ENCODE measurements around the gene PITX1.

PITX1 gene

DNA sequence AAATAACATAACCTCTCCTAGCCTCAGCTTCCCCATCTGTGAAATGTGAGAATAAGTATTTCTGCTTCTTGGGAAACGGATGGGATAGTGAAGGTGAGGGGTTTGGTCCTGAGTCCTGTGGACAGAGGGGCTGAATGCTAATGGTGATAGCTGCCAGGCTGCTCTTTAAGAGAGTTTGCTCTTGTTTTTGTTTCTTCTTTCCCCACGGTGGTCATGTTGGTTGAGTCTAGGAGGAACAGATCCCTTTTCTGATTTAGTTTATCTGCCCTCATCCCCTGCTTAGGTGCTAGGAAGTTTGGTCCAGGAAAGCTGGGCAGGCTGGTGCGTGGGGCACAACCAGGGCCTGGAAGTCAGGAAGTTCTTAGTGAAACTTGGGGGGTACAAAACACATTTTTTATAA lies 7.7 kb upstream of the PITX1 start:
- no peak for DNase-seq (ENCODE audit: low read depth, low spot score)

DNA sequence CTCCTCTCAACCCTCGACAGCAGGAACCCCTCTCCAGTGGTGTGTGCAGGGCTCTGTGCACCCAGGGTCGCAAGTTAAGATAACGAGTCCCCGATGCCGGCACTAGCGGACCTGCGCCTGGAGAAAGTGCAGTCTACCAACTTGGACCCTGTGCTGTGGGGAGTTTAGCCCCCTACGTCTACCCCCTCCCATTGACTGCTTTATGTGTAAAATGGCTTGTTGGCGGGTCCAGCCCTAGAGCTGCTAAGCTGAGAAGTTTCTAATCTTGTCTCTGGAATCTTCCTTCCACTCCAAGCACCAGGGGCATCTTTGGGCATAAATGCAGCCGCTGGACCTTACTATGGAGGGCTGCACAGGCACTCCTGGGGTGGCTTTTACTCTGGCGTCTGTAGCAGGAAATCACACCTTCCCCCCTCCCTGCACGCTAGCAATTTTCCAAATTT lies 7.1 kb upstream of the PITX1 start:
- no peak for DNase-seq (ENCODE audit: low read depth, low spot score)

DNA sequence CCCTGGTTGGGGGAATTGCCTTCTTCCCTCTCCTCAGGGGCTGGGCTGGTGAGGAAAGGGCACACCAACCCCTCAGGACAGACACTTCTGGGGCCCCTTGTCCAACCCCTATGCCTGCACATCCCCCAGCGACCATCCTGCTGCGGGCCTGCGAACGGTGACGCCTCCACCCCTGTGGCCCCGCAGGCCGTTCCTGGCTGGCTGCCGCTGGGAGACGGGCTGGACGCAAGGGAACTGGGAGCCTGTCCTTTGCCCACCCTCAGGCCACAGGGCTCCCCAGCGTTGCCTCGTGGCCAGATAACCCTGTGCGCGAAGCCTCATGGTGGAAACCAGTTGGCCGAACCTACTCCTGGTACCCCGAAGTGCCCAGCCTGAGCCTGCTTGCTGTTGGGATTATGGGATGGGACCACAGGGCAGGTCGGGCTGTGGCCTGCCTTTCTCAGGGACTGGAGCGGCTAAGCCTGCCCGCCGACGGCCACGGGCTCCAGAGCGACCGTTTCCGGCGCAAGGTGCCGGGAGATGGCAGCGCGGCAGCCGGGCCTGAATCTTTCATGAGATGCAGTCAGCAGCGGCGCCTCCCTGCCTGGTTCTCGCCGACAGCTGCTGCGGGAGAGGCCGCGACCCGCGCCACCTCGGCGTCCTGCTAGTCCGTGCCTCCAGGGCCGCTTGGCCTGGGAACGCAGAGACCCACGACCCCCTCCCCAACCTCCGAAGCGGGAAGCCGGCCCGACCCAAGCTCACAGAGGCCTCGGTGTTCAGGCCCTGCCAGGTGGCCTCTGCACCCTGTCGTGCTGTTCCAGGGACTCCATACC lies 6.5 kb upstream of the PITX1 start:
- no peak for DNase-seq (ENCODE audit: low read depth, low spot score)

DNA sequence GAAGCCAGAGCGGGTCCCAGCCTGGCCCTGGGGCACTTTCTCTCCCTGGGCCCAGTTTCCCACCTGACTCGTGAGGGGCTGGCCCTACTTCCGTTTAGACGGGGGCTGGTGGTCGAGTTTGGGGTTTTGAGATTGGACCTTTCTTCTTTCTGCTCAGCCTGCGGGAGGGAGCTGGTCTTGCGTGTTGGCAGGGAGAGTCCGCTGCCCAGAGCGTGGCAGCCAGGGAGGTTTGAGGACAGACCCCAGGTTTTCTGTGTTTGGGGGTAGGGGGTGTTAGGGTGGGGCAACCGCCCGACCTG lies 6.0 kb upstream of the PITX1 start:
- no peak for DNase-seq (ENCODE audit: low read depth, low spot score)

DNA sequence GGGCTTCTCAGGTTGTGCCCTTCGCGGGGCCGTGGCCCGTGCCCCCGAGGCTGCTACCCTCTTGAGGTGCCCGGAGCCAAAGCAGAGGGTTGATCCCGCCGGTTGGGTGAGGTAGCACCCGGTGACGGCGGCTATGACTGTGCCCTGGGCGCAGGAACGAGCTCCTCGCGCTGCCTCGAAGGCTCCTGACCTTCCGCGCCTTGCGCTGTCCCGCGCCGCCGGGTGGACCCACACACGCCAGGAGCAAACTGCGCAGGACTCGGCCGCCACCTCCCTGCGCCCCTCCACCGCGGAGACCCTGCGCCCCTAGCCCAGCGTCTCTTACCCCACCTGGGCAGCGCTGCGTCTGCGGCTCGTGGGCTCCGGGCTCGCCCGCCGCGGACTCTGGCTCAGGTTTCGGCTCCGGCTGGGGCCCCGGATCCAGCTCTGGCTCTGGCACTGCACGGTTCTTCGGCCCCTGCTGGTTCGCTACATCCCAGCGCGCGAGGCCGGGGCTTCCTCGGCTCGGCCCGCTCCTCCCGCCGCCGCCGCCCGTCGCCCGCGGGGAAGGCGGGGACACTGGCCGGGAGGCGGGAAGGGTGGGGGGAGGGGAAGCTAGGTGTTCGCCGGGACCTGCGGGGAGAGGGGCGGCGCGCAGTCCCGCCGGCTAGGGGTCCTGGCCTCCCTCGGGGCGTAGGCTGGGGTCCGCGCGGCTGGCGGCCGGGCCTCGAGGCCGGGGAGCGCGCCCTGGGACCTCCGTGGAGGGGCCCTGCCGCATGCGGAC lies 5.4 kb upstream of the PITX1 start:
- DNase-seq (ENCODE audit: low read depth, low spot score) = no peak

DNA sequence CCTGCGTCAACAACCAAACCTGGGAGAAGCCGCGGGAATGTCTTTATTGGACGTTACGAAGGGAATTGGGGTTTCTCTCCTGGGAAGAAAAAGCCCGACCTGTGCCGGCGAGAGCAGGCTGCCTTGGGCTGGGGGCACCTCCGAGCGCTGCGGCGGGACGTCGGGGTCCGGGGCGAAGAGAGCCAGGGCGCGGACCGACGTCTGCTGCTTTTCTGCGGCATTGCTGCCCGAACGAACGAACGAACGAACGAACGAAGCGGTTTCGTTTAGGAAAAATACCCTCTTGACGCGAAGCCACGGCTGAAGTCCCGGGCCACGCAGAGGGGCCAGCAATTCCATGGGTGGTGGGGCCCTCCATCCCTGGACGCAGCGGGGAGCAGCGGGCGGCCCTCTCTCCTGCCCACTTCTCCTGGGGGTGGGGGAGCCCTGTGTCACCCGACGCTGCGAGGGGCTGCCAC lies 4.8 kb upstream of the PITX1 start:
- DNase-seq (ENCODE audit: low read depth, low spot score) = no peak

DNA sequence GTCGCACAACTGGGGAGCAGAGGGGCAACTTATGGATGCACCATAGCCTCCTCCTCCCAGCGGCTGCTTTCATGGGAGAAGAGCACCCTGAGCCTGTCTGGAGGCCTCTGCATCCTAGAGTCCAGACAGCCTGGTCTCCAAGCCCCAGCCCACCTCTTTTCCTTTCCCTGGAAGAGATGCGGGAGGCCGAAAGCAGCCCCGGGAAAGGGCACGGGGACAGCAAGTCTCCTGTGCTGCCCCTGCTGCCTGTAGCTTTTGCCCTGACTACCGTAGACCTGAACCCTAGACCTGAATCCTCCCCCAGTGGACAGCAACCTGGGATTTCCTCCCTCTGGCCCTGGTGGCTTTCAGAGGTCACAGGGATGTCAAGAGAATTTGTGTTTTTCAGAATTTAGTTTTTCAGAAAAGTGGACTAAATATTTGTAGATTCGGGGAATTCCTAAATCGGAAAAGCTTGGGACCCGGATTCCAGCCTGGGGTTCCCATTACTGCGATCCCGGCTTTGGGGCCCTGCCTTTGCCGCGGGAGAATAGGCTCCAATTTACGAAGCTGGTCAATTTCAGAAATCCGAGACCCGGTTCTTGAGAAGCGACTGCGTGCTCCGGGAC lies 4.3 kb upstream of the PITX1 start:
- DNase-seq (ENCODE audit: low read depth, low spot score) = no peak

DNA sequence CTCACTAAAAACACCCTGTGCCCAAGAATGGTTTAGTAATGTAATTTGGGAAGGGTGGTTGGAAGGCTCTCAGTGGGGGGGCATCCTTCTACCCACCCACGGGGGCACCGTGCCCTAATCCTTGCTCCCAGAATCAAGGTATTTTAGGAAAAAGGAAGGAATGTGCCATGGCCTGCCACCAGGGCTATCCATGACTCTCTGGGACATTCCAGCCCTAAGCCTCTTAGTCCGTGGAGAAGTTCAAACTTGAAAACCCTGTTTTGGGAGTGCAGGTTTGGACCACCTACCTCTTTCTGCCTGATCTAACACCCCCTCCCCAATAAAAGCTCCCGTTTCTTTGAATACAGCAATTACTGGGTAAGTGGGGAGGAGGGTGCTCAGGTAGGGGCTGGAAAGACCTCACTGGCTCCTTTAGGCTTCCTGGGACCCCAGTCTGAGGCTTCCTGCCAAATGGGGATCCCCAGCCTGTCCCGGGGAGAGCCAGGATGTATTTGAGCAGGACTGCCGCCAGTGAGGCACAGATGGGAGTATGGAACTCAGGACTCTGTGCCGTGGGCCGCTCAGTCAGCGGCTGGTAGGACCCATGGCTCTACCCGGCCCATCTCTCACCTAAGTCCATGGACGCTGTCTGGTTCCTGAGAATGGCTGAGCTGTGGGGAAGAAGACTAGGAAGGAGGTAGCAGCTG lies 3.6 kb upstream of the PITX1 start:
- DNase-seq (ENCODE audit: low read depth, low spot score) = no peak

DNA sequence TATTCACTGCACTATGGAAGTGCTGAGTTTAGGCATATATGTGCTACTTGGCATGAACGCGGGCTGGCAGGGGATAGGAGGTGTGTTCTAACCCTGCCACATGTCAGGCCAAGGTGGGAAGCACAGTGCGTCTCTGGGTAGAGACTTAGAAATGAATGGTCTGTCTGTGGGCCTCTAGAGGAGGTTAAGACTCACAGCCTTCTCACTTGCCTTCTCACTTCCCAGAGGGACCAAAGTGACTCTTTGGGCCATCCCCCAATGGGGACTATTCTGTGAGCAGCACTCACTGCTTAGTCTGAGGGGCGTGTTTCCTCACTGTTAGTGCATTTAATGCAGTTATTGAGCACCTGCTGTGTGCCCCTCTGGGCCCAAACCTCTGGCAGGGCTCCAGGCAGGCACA lies 2.4 kb upstream of the PITX1 start:
- DNase-seq (ENCODE audit: low read depth, low spot score) = no peak

DNA sequence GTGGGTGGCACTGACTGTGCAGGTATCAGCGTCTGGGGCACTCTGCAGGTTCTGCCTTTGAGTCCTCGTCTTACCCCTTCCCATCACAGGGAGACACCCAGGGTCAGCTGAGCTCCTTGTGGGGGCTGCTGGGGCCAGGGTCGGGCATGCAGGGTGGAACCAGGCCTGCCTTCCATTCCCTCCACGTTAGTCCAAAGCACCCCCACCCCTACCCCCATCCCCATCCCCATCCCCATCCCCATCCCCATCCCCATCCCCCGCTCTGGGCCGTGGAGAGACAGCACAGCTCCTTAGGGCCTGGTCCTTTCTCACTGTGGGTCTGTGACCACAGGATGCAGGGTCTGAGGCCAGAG lies 1.6 kb upstream of the PITX1 start:
- DNase-seq (ENCODE audit: low read depth, low spot score) = no peak

DNA sequence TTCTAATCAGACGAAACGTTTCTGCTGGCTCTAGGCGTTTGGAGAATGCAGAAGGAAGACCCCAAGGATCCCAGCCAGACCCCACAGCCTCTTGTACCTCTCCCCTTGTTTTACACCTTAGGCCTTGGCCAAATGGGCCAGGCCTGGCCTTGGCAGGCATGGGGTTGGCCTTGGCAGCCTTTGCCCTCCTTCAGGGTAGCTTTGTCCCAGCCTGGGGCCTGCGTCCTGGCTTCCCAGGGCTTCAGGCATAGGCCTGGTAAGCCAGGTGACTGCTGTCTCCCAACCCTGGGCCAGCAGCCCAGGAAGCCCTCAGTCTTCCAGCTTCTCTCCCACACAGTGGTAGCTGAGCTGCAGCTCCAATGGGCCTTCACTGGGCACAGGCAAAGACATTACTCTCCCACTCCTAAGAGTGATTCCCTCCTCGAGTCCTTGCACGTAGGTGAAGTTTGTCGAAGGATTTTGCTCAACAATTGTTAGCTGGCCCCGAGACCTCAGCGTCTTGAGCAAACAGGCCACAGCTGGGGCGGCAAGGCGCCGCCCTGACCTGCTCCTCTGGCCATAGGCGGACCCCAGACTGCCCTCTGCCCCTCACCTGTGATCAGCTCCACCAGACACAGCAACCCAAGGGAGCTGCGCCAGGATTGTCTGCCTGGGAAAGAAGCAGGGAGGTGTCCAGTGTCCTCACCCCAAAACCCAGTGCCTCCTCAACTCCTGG lies 1.1 kb upstream of the PITX1 start:
- DNase-seq (ENCODE audit: low read depth, low spot score) = no peak

DNA sequence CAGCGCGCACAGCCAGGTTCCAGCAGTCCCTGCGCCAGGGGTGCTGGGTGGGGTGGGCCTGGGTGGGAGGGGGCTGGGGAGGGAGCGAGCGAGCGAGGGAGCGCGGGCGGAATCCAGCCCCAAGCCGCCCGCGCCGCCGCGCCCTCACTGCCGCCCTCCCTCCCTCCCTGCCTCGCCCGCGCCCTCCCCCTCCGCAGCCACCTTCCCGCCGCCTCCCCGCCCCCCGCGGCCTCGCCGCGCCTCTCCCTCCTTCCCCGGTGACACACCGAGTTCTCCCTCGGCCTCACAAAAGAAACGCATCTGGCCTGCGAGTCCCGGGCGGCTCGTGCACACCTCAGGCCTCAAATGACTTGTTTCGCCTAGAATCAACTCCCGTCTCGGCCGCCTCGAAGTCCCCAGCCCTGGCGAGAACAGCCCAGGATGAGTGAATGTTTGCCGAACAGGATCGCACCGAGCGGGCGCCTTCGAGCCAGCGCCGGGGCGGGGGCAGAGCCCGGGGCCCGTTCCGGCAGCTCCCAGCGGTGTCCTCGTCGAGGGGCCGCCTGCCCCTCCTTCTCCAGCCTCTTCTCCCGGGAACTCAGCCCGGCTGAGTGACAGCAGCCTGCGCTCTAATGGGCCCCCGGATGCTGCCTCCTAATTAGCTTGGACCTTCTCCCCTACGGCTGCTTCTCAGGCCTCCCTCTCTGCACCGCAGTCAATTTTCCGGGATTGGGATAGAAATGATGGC lies 371 bp upstream of the PITX1 start:
- DNase-seq (ENCODE audit: low read depth, low spot score) = no peak

DNA sequence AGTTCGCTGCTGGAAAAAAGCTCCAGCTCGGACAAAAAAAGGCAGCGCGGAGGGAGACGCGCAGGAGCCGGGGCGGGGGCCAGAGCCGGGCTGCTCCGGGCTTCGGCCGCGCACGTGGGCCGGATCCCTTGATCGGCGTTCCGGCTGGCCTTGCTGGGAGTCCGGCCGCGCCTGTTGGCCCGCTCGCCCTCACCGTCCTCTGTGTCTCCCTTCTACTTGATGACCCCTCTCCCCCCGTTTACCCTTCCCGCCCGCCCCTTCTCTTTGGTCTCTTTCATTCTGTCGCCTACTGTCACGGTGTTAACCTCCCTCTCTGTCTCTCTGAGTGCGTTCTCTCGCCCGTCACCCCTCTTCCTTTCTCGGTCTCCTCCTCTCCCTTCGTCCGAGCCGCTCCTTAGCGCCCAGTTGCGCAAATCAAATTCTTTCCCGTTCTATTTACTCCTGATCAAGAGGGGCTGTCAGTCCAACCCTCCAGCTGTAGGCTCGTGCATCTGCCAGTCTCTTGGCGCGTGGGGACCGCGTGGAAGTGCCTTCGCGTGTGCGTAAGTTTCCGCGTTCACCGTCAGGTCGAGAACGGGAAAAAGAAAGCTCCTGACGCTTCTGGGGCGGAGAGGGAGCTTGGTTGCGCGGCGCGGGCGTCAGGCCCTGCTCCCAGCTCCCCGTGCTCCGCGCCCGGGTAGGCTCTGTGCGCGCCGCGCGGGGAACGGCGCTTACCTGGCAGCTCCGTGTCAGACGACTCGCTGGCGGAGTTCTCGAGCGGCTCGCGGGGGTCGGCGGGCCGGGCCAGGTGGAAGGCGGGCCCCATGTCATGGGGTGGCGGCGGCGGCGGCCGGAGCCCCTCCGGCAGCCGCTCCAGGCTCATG lies 798 bp downstream of the PITX1 start:
- no peak for DNase-seq (ENCODE audit: low read depth, low spot score)

DNA sequence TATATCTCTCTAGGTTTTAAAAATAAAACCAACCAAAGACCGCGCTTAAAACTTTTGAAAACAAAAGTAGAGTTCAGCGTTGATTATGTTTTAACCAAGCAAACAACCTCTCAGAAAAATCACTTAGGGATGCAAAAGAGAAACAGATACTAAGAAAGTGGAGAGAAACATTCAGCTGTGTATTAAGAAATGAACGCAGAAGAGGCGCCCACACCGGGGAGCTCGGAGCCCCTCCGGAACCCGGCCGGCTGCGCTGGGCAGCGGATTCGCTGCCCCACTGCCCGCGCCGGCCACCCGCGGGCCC lies 1.4 kb downstream of the PITX1 start:
- no peak for DNase-seq (ENCODE audit: low read depth, low spot score)

DNA sequence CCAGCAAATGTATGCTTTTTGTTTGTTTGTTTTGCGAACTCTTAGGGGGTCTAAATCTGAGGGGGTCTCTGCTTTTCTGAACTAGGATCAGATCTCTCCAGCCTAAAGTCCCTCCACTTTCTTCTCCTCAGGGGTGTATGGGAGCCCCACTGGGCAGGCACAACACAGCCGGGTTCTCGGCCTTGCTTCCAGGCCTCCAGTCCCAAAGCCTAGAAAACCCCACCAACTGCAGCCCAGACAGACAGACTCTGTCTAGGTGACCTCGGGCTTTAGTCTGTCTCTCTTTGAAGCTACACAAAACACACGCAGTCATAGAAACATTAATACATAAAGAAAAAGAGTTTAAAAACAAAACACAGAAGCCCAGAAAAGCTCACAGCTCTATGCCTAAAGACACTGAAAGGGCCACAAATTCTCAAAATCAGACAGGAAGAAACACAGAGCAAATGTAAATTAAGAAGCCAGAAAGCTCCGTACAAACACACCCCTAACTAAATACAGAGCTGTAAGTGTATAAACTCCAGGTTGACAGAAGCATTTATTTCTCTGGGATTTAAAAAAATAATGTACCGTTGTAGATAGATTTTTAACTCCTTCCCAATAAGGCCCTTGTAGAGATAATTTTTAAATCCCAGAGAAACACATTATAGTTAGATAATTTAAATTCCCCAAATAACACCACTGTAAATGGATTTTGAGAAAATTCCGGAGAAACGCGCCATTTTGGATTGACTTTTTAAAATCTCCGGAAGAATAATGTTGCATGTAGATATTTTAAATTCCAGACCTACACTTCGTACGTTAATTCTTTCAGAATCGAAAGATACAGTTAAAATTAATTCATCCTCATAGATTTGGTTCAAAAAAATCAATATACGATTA lies 2.0 kb downstream of the PITX1 start:
- DNase-seq (ENCODE audit: low read depth, low spot score) = no peak

DNA sequence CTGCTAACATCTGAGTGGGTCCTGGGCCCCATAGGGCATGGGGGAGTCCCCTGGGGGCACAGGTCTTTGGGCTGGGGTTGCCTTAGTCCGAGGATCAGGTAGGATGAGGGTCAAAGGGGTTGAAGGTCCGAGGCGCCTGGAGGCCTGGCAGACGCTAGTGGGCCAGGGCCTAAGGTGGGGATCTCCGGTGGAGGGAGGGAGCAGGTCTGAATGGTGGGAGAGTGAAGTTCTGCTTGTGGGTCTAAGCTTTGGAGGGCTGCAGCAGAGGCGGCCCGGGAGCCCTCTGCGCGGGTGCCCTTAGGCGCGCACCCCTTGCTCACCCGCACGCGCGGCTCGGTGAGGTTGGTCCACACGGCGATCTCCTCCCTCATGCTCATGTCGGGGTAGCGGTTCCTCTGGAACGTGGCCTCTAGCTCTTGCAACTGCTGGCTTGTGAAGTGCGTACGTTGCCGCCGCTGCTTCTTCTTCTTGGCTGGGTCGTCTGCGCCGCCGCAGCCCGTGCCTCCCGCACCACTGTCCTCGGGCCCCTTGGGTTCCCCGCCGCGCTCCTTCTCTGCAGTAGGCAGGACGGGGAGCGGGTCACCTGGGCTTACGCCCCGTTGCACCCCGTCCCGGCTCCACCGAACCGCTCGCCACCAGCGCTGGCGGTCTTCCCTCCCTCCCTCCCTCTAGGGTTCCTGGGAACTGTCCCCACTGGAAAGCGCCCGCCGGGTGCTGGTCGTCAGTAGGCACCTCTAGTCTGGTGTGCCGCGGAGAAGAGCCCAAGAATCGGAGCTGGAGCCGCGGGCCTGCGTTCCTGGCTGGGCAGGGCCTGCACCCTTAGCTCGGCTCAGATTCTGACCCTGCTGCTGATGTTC lies 2.8 kb downstream of the PITX1 start:
- no peak for DNase-seq (ENCODE audit: low read depth, low spot score)

DNA sequence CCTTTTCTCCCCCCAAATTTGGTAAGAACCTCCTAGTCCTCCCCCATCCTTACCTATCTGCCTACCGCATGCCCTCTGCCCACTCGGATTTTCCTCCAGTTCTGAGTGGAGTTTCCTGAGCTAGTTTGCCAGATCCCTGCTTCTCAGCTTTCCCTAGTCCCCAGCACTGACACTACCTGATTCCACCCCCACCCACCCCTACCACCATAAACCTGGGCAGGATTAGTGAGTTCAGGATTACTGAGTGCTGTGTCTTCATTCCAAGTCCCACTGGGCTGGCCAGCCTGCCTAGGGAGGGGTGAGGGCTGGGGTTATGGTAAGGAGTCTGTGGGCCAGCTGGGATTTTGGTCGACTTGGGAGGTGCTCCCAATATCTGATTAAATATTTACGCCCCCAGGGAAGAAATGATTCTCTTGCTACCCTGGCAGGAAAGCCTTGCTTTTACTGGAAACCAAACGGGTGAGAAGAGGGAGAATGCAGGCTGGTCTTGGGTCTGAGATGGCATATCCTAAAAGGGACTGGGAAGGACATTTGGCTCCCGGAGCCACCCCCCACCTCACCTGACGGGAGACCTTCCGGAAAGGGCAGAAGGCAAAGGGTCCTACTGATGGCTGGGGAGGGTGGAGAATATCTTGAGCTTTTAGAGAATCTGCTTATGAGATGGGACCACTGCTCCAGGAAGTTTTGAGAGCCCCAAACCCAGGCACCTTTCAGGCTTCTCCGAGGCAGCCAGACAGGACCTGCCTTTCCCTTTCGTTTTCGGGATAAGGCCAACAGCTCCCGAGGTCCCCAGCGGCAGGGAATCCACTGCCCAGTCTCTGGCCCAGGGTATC lies 3.7 kb downstream of the PITX1 start:
- DNase-seq (ENCODE audit: low read depth, low spot score) = no peak

Data from brain pericyte (primary cell).